ENCODE measurements around the gene SYCE3.

SYCE3 gene

GRCh38 chr22:50587407-50587806, 24.7 kb upstream of the SYCE3 start:
- H3K4me3 ChIP-seq (ENCODE audit: low read length): no peak overlapping the region
- no peaks in the 10 kb centered on the region for H4K20me1 ChIP-seq (ENCODE audit: control insufficient read depth, insufficient read depth, low read depth, low read length)
- H3K36me3 ChIP-seq (ENCODE audit: control insufficient read depth, low read length): peaks cover 4% of the 10 kb centered on the region
- H3K9me2 ChIP-seq (replicated peaks; ENCODE audit: control insufficient read depth, low read length): no peaks in the 10 kb centered on the region
- no peak for TF ChIP-seq CTCF (IDR thresholded peaks at IDR 0.05; ENCODE audit: low read depth, low read length, poor library complexity, severe bottlenecking)
- no peak for TF ChIP-seq EZH2phosphoT487 (IDR thresholded peaks at IDR 0.05; ENCODE audit: borderline replicate concordance, low read length)
- H3K79me2 ChIP-seq (ENCODE audit: control insufficient read depth, low read length): peaks cover 9% of the 10 kb centered on the region
- H3K4me1 ChIP-seq (ENCODE audit: control insufficient read depth, low read length): peaks cover 6% of the 10 kb centered on the region
- no peaks in the 10 kb centered on the region for H3K9me3 ChIP-seq (ENCODE audit: control insufficient read depth, insufficient read depth, low read length)
- H3K4me2 ChIP-seq (ENCODE audit: low read length): no peak overlapping the region
- H3K27ac ChIP-seq (ENCODE audit: low read depth, low read length): no peak overlapping the region
- no peaks in the 10 kb centered on the region for H3F3A ChIP-seq (ENCODE audit: control insufficient read depth, insufficient read depth)
- H3K27me3 ChIP-seq (ENCODE audit: control insufficient read depth, low read length): no peaks in the 10 kb centered on the region

- TF ChIP-seq CTCF (IDR thresholded peaks at IDR 0.05; ENCODE audit: low read depth, low read length, poor library complexity, severe bottlenecking) (no peak), EZH2phosphoT487 (IDR thresholded peaks at IDR 0.05; ENCODE audit: borderline replicate concordance, low read length) (no peak)
- H4K20me1 ChIP-seq (ENCODE audit: control insufficient read depth, insufficient read depth, low read depth, low read length): no peaks in the 10 kb centered on the region
Observed at GRCh38 chr22:50586416-50586815, 23.7 kb upstream of the SYCE3 start.

DNA sequence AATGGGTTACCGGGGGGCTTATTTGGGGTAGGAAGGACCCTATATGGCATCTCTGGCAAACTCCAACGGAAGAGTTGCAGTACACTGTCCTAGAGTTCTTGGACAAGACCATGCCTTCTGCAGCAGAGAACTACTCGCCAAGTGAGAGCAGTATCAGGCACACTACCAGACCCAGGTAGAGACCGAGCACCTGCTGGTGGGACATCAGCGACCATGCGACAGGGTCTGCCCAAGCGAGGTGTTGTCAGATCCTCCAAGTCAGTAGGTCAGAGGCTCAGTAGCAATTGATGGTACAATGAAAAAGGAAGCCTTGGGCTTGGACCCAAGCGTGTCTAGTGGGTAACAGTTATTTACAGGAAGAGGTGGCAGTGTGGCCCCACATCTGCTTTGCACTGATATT, 23.1 kb upstream of the SYCE3 start:
- TF ChIP-seq EZH2phosphoT487 (IDR thresholded peaks at IDR 0.05; ENCODE audit: borderline replicate concordance, low read length) (no peak), CTCF (IDR thresholded peaks at IDR 0.05; ENCODE audit: low read depth, low read length, poor library complexity, severe bottlenecking) (no peak)
- no peaks in the 10 kb centered on the region for H3F3A ChIP-seq (ENCODE audit: control insufficient read depth, insufficient read depth)
- H3K27ac ChIP-seq (ENCODE audit: low read depth, low read length): no peak overlapping the region
- no peaks in the 10 kb centered on the region for H3K9me2 ChIP-seq (replicated peaks; ENCODE audit: control insufficient read depth, low read length)
- H3K27me3 ChIP-seq (ENCODE audit: control insufficient read depth, low read length): no peaks in the 10 kb centered on the region
- H3K9me3 ChIP-seq (ENCODE audit: control insufficient read depth, insufficient read depth, low read length): no peaks in the 10 kb centered on the region
- H3K4me3 ChIP-seq (ENCODE audit: low read length): no peak overlapping the region
- peaks cover 15% of the 10 kb centered on the region for H3K36me3 ChIP-seq (ENCODE audit: control insufficient read depth, low read length)
- H3K4me2 ChIP-seq (ENCODE audit: low read length): no peak overlapping the region
- peaks cover 23% of the 10 kb centered on the region for H3K79me2 ChIP-seq (ENCODE audit: control insufficient read depth, low read length)
- H4K20me1 ChIP-seq (ENCODE audit: control insufficient read depth, insufficient read depth, low read depth, low read length): no peaks in the 10 kb centered on the region
- H3K4me1 ChIP-seq (ENCODE audit: control insufficient read depth, low read length): peaks cover 16% of the 10 kb centered on the region

More at GRCh38 chr22:50586416-50586815, 23.7 kb upstream of the SYCE3 start:
- Histone ChIP-seq H3K4me3 (ENCODE audit: low read length) (no peak overlapping the region), H3K27me3 (ENCODE audit: control insufficient read depth, low read length) (no peaks in the 10 kb centered on the region), H3K4me1 (ENCODE audit: control insufficient read depth, low read length) (peaks cover 11% of the 10 kb centered on the region), H3K9me2 (replicated peaks; ENCODE audit: control insufficient read depth, low read length) (no peaks in the 10 kb centered on the region), H3K4me2 (ENCODE audit: low read length) (no peak overlapping the region), H3K9me3 (ENCODE audit: control insufficient read depth, insufficient read depth, low read length) (no peaks in the 10 kb centered on the region), H3K36me3 (ENCODE audit: control insufficient read depth, low read length) (peaks cover 9% of the 10 kb centered on the region), H3F3A (ENCODE audit: control insufficient read depth, insufficient read depth) (no peaks in the 10 kb centered on the region), H3K79me2 (ENCODE audit: control insufficient read depth, low read length) (peaks cover 19% of the 10 kb centered on the region), H3K27ac (ENCODE audit: low read depth, low read length) (no peak overlapping the region)

Data from DOHH2 (cell line).